OCI-LY1 (cell line): ENCODE results near the gene FAAH.

Experiments used
- EZH2 ChIP-seq: fragments of 200-600 bp; sonication (generic), shearing (Covaris generic); IDR thresholded peaks from 2 replicates; pipeline ENCODE4 v1.8.0; 2017; ENCODE audit warnings: borderline replicate concordance, mixed run types, mild to moderate bottlenecking, antibody characterized with exemption, low read length, moderate library complexity, mixed read lengths
- TF ChIP-seq, protein P1 (sequence below): fragments of 200-600 bp; sonication (generic), shearing (Covaris generic); IDR thresholded peaks from 2 replicates; pipeline ENCODE4 v1.5.1; 2017; ENCODE audit warnings: mild to moderate bottlenecking, antibody characterized with exemption, low read length, moderate library complexity, mixed read lengths

DNA sequence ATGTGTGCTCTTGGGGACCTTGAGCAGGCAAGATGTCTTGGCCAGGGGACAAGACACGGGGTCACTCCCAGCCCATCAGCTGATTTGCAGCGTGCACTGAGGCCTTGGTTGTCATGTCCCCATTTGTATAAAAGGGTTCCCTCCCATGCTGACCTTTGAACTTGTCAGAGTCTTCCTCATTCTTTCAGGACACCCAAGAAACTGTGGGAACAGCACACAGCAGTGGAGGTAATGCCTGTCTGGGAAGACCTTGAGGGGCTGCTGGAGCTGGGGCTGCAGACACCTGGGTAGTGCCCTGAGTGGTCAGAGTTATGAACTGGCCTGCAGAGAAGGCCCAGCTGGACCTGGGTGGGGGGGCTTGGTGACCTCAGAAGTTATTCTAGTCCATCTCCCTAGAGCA, 46.4 kb downstream of the FAAH start:
- TF ChIP-seq, protein P1, sequence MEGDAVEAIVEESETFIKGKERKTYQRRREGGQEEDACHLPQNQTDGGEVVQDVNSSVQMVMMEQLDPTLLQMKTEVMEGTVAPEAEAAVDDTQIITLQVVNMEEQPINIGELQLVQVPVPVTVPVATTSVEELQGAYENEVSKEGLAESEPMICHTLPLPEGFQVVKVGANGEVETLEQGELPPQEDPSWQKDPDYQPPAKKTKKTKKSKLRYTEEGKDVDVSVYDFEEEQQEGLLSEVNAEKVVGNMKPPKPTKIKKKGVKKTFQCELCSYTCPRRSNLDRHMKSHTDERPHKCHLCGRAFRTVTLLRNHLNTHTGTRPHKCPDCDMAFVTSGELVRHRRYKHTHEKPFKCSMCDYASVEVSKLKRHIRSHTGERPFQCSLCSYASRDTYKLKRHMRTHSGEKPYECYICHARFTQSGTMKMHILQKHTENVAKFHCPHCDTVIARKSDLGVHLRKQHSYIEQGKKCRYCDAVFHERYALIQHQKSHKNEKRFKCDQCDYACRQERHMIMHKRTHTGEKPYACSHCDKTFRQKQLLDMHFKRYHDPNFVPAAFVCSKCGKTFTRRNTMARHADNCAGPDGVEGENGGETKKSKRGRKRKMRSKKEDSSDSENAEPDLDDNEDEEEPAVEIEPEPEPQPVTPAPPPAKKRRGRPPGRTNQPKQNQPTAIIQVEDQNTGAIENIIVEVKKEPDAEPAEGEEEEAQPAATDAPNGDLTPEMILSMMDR = no peak
- no peak for TF ChIP-seq EZH2
